Muscle of back (tissue), 11 donors: ENCODE results near the gene VPS13D. TPM values are rescaled to one million over a fixed set of nuclear protein-coding genes. Genes with fewer than 3 reads are reported as not detected.
A peak's percentile ranks its signal among the peaks of the same experiment; 100 is the strongest.

Experiments
- DNase-seq, 3 donors: peaks; one replicate each; pipeline versions ENCODE4 v3.0.0 to v3.0.0-alpha.2; 2013
- polyA plus RNA-seq, 10 donors: library from polyadenylated mRNA; unstranded; fragments of 120-200 nt; gene quantifications; one replicate each; pipeline ENCODE4 v1.2.1, GENCODE V29; 2013; ENCODE audit not compliant: insufficient read length in 10 of 10

VPS13D gene
- polyA plus RNA-seq, 10 donors = 13.1 to 21.3 (median 17.2) TPM

GRCh38 chr1:12335815-12336214 lies 106.0 kb downstream of the VPS13D start:
- DNase-seq = no peak

GRCh38 chr1:12336413-12336812 lies 106.6 kb downstream of the VPS13D start:
- no peak for DNase-seq

- DNase-seq = no peak
Observed at GRCh38 chr1:12338017-12338416, 108.2 kb downstream of the VPS13D start.

- DNase-seq = no peak
Observed at GRCh38 chr1:12338823-12339222, 109.0 kb downstream of the VPS13D start.

GRCh38 chr1:12339396-12339795 lies 109.6 kb downstream of the VPS13D start:
- peak in 1 of 3 donors; percentile 56 for DNase-seq

- peak in 1 of 3 donors; percentile 63 for DNase-seq
Observed at GRCh38 chr1:12339811-12340543, 110.1 kb downstream of the VPS13D start.

GRCh38 chr1:12340544-12340930 lies 110.7 kb downstream of the VPS13D start:
- no peak for DNase-seq

- DNase-seq = no peak
Observed at GRCh38 chr1:12341667-12342066, 111.8 kb downstream of the VPS13D start.

- DNase-seq = peak in 2 of 3 donors; percentile 38 to 49
Observed at GRCh38 chr1:12342401-12343003, 112.7 kb downstream of the VPS13D start.

- DNase-seq = no peak
Observed at GRCh38 chr1:12343823-12344487, 114.1 kb downstream of the VPS13D start.

GRCh38 chr1:12344596-12345349 lies 114.9 kb downstream of the VPS13D start:
- DNase-seq = peak in 2 of 3 donors; percentile 33 to 65

GRCh38 chr1:12345350-12346217 lies 115.8 kb downstream of the VPS13D start:
- DNase-seq = no peak

GRCh38 chr1:12346483-12347151 lies 116.8 kb downstream of the VPS13D start:
- DNase-seq = no peak

GRCh38 chr1:12348113-12348512 lies 118.3 kb downstream of the VPS13D start:
- DNase-seq = no peak

- DNase-seq = no peak
Observed at GRCh38 chr1:12353981-12354380, 124.2 kb downstream of the VPS13D start.

GRCh38 chr1:12356004-12356890 lies 126.4 kb downstream of the VPS13D start:
- DNase-seq = peak in 2 of 3 donors; percentile 49 to 79

GRCh38 chr1:12358499-12358898 lies 128.7 kb downstream of the VPS13D start:
- DNase-seq = no peak

GRCh38 chr1:12359359-12360133 lies 129.7 kb downstream of the VPS13D start:
- no peak for DNase-seq

- no peak for DNase-seq
Observed at GRCh38 chr1:12368646-12369045, 138.8 kb downstream of the VPS13D start.
